H7 (cell line): ENCODE measurements around the gene AFF4. TPM values are rescaled to one million over a fixed set of nuclear protein-coding genes. Genes with fewer than 3 reads are reported as not detected.

ENCODE experiments used
- DNase-seq: peaks from one replicate; pipeline ENCODE4 v3.0.0; 2012
- H3K27me3 ChIP-seq: 2 replicates; pipeline ENCODE4 v1.6.0; 2011; ENCODE audit warnings: mild to moderate bottlenecking, low read length; ENCODE audit not compliant: control insufficient read depth, insufficient read depth
- H3K36me3 ChIP-seq: replicated peaks from 2 replicates; pipeline ENCODE4 v1.5.1; 2011; ENCODE audit warnings: low read length; ENCODE audit not compliant: control insufficient read depth, insufficient read depth
- H3K4me3 ChIP-seq: 2 replicates; pipeline ENCODE4 v1.5.1; 2011; ENCODE audit warnings: low read depth, mild to moderate bottlenecking, control low read depth, low read length, moderate library complexity; ENCODE audit not compliant: insufficient read depth
- total RNA-seq: library from RNA; depleted of rRNA; stranded (reverse); fragments of >200 nt; shearing (Covaris generic); gene quantifications from 2 replicates; pipeline ENCODE4 v1.2.3, GENCODE V29; 2014

The AFF4 gene
- total RNA-seq, 1 experiment from 2014 or later = 25.1 TPM

GRCh38 chr5:132928062-132928407, 35.4 kb downstream of the AFF4 start:
- no peaks in the 10 kb centered on the region for H3K27me3 ChIP-seq
- H3K4me3 ChIP-seq = no peak overlapping the region
- peaks cover 7% of the 10 kb centered on the region for H3K36me3 ChIP-seq
- DNase-seq = no peak

DNA sequence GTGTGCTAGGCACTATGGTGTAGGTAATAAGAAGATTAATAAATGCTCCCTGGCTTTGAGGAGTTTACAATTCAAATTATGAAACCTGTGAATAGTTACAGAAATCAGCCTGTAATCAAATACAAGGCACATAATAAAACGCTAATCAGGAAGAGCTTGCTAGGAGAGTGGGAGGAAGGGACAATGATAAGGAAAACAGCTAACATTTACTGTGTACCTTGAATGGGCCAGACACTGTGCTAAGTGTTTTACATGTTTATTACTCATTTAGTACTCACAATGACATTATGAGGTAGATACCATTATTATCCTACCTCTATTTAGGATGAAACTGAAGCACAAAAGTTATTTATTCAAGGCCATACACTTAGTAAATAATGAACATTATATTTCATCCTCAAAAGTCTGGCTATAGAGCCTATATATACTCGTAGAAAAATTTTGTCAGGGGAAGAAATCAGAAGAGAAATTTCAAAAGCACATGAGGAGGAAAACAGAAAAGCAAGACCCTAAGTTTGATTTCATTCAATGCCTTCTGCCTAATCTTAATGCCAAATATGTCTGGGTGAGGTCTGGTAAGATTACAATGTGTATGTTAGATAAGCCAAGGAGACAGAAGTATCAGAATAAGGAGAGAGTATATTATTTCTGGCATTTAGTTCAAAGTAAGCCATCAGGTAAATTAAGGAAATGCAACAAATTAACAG, 35.9 kb downstream of the AFF4 start:
- no peaks in the 10 kb centered on the region for H3K27me3 ChIP-seq
- no peak overlapping the region for H3K4me3 ChIP-seq
- no peak for DNase-seq
- H3K36me3 ChIP-seq = peaks cover 5% of the 10 kb centered on the region

- H3K27me3 ChIP-seq = no peaks in the 10 kb centered on the region
- DNase-seq = no peak
- H3K4me3 ChIP-seq = no peak overlapping the region
- peaks cover 5% of the 10 kb centered on the region for H3K36me3 ChIP-seq
Observed at GRCh38 chr5:132926437-132926836, 37.0 kb downstream of the AFF4 start.

DNA sequence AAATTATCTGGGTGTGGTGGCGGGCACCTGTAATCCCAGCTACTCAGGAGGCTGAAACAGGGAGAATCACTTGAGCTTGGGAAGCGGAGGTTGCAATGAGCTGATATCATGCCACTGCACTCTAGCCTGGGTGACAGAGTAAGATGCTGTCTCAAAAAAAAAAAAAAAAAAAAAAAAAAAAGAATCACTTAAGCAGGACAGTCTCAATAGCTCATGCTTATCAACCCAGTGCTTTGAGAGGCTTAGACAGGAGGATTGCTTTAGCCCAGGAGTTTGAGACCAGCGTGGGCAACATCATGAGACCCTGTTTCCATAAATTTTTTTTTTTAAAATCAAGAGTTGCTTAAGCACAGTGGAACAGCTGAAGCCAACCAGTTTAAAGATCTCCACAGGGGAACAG, 47.3 kb downstream of the AFF4 start:
- peaks cover 2% of the 10 kb centered on the region for H3K36me3 ChIP-seq
- H3K27me3 ChIP-seq = no peaks in the 10 kb centered on the region
- H3K4me3 ChIP-seq = no peak overlapping the region
- DNase-seq = no peak

- H3K27me3 ChIP-seq = no peaks in the 10 kb centered on the region
- peaks cover 2% of the 10 kb centered on the region for H3K36me3 ChIP-seq
- DNase-seq = no peak
- H3K4me3 ChIP-seq = no peak overlapping the region
Observed at GRCh38 chr5:132915681-132916080, 47.8 kb downstream of the AFF4 start.

DNA sequence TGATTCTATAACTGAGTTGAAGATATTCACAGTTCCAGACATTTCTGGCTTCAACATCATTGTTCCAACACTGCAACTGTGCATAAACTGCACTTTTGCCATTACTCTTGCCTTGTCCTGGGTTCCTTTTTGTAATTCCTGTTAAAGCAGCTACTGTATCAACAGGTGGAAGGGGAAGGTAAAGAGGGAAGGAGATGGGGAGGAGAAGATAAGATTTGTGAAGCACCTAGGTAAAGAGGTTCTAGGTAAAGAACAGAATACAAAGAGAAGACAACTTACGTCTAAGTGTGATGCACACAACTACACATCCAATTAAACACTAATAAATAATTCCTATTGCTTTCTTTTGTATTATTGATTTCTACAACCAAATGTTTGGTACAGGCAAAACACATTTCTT, 53.7 kb downstream of the AFF4 start:
- Histone ChIP-seq H3K27me3 (no peaks in the 10 kb centered on the region), H3K36me3 (peaks cover 2% of the 10 kb centered on the region), H3K4me3 (no peak overlapping the region)
- no peak for DNase-seq

DNA sequence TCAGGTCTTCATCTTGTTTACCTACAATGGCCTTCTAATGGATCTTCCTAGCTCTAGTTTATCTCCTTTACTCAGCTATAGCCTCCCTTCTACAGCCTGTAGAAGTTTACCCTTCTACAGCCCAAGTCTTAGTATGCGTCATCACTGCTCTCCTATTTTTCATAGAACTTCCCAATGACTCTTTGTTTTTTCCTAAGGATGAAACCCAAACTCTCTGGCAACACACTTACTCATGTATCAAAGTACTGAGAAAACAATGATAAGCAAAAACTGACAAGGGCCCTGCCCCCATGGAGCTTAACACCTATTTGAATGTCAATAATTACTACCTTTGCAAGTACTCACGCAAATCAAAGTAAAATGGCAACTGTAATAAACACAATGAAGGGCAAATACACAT, 56.3 kb downstream of the AFF4 start:
- Histone ChIP-seq H3K4me3 (no peak overlapping the region), H3K36me3 (no peaks in the 10 kb centered on the region; the same call in 1 of the 2 replicates), H3K27me3 (no peaks in the 10 kb centered on the region)
- no peak for DNase-seq

DNA sequence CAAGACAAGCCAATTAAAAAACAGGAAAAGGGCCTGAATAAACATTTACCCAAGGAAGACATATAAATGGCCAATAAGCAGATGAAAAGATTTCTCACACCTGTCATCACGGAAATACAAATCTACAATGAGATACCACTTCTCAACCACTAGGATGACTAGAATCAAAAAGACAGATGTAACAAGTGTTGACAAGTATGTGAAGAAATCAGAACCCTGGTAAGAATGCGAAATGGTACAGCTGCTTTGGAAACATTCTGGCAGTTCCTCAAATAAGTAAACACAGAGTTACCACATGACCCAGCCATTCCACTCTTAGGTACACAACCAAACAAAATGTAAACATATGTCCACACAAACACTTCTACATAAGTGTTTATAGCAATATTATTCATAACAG, 57.5 kb downstream of the AFF4 start:
- H3K4me3 ChIP-seq = no peak overlapping the region
- H3K27me3 ChIP-seq = no peaks in the 10 kb centered on the region
- DNase-seq = no peak

DNA sequence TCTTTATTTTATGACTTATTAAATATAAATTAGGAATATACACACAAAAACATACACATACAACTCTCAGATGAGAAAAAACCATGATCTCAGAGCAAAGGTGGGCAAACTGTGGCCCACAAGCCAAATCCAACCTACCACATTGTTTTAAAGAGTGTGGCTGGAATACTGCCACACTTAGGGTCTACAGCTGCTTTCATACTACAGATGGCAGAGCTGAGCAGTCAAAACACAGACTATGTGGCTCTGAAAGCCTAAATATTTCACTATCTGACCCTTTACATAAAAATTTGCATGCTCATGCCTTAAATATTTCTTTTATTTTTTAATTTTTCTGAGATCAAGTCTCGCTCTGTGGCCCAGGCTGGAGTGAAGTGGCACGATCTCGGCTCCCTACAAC, 61.7 kb downstream of the AFF4 start:
- Histone ChIP-seq H3K27me3 (no peaks in the 10 kb centered on the region), H3K36me3 (peaks cover 9% of the 10 kb centered on the region), H3K4me3 (no peak overlapping the region)
- no peak for DNase-seq

More for the DNA sequence above, 57.5 kb downstream of the AFF4 start:
- H3K36me3 ChIP-seq = no peaks in the 10 kb centered on the region; the same call in 1 of the 2 replicates

DNA sequence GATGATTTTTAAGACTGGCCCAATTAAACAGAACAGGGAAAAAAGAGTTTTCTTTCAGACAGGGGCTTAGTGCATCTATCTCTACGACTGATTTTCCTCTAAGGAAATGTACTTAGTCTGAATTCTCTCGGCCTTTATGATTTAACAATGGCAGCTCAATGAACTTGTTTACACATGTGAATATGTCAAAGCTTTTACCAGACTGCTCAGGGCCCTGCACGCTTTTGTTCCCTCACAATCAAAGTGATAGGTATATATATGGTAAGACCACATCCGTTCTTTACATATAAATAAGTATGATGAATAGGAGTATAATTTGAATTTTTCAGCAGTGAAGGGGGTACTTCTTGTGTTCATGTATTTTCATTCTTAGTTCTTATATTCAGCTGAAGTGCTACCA, 62.4 kb downstream of the AFF4 start:
- H3K36me3 ChIP-seq = peaks cover 15% of the 10 kb centered on the region
- H3K27me3 ChIP-seq = no peaks in the 10 kb centered on the region
- no peak overlapping the region for H3K4me3 ChIP-seq
- no peak for DNase-seq

DNA sequence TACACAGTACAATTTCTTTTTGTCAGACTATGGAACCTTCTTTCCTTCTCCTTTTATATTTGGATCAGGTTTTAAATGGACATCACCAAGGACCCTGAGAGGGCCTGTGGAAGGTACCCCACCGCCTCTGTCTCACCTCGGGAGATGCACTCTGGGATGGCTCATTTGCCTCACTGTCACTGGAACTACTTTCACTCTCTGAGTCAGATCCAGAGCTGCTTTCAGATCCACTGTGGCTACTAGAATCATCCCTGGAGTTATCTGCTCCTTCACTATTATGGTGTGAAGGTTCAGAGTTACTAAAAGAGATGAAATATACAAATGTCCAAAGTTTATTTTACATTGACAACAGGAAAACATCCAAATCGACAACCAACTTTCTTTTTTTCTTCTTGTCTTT, 65.3 kb downstream of the AFF4 start:
- Histone ChIP-seq H3K27me3 (no peaks in the 10 kb centered on the region), H3K36me3 (peaks cover 26% of the 10 kb centered on the region), H3K4me3 (no peak overlapping the region)
- DNase-seq = no peak

DNA sequence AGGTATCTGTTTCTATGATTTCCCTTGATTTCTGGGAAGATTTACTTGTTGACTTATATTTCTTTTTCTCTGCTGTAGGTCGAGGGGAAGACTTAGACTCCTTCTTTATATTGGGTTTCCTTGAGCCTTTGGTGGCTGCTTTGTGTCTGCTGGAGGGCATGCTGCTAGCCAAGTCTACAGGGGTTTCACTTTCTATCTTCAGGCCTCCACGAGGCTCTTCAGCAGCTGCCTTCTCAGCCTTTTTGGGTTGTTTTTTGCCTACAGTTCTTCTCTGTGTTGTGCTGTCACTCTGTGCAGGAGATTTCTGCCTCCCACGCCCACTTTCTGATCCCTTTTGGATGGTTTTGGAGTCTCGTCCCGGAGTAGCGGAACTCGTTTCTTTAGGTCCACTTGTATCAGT, 66.7 kb downstream of the AFF4 start:
- H3K36me3 ChIP-seq = peaks cover 31% of the 10 kb centered on the region
- no peak for DNase-seq
- no peak overlapping the region for H3K4me3 ChIP-seq
- no peaks in the 10 kb centered on the region for H3K27me3 ChIP-seq

DNA sequence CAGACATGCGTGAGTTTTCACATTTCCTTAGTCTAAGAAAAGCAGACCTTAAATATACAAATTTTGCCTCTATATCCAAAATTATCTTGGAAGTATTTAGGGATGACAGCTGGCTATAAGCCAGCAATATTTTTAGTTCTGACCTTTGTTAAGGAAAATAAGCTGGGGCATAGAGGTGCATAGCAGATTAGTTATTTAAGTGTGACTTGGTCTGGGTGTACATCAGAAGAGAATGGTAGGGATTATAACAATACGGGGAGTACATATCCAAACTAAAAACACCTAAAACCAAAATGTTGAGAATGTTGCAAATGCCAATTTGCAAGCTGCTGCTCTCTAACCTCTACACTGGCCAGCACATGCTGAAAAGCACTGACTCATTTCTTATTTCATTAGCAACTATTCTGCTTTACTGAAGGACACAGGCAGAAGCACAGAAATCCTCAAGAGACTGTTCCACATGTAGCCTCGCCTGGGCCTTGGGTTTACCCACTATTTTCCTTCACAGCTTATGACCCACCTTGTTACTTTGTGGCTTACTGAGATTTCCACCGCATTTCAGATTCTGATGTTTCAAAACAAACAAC, 67.6 kb downstream of the AFF4 start:
- no peak for DNase-seq
- Histone ChIP-seq H3K4me3 (no peak overlapping the region), H3K36me3 (peaks cover 31% of the 10 kb centered on the region), H3K27me3 (no peaks in the 10 kb centered on the region)

DNA sequence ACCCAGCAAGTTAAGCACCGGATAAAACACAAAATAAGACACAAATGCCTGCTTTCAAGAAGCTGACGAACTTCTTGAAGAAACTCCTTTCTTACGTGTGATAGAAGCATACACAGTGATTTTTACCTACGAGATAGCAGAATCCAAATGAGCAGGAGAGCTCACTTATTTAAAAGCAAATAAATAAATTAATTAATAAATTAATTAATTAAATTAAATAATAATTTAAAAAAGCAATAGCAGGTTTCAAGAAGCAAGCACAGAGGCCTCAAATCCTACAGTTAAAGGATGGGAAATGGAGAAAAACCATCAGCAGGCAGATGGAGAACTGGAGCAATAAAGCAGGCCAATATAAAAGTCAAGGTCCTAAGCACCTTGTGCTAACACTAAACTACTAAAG, 72.6 kb downstream of the AFF4 start:
- DNase-seq = no peak
- Histone ChIP-seq H3K27me3 (no peaks in the 10 kb centered on the region), H3K36me3 (peaks cover 31% of the 10 kb centered on the region), H3K4me3 (no peak overlapping the region)

GRCh38 chr5:132889501-132889900, 73.9 kb downstream of the AFF4 start:
- Histone ChIP-seq H3K4me3 (no peak overlapping the region), H3K27me3 (no peaks in the 10 kb centered on the region), H3K36me3 (peaks cover 26% of the 10 kb centered on the region)
- DNase-seq = no peak

GRCh38 chr5:132887283-132887682, 76.2 kb downstream of the AFF4 start:
- Histone ChIP-seq H3K4me3 (no peak overlapping the region), H3K36me3 (peaks cover 28% of the 10 kb centered on the region), H3K27me3 (no peaks in the 10 kb centered on the region)
- no peak for DNase-seq
